B cell (primary cell): ENCODE data around the gene NEDD4. TPM values are rescaled to one million over a fixed set of nuclear protein-coding genes. Genes with fewer than 3 reads are reported as not detected.

Source experiments
- ATAC-seq: fragments of 200-7000 bp; cut with Tn5 transposase; one replicate; pipeline ENCODE4 v1.10.0; 2021; ENCODE audit warnings: low read depth, mild to moderate bottlenecking, moderate number of reproducible peaks, moderate library complexity
- CTCF ChIA-PET: fragments of 350-600 bp; sonication (Branson Sonifier 250); formaldehyde crosslinking; loops from one replicate; lab custom pipeline; 2021; ENCODE audit warnings: antibody characterized with exemption, inconsistent platforms; lab: Charles Lee
- POLR2A ChIA-PET: fragments of 350-600 bp; sonication (Branson Sonifier 250); formaldehyde crosslinking; loops from one replicate; lab custom pipeline; 2021; ENCODE audit warnings: antibody characterized with exemption; lab: Charles Lee
- DNase-seq: peaks from one replicate; pipeline ENCODE4 v3.0.0; 2013
- H2AFZ ChIP-seq: 2 replicates; pipeline ENCODE4 v1.6.1; 2012; ENCODE audit warnings: mild to moderate bottlenecking, low read depth, low read length; ENCODE audit not compliant: insufficient read depth, poor library complexity, severe bottlenecking
- H3K27ac ChIP-seq, 2 donors: 1 replicate in 1 of 2; 2 replicates in 1 of 2; pipeline ENCODE4 v1.5.1; 2012 to 2013; ENCODE audit warnings: low read length in 2 of 2, mild to moderate bottlenecking in 2 of 2, moderate library complexity in 1 of 2
- H3K27me3 ChIP-seq, 4 experiments: fragments of 200-600 bp in 1 of 4; sonication (generic) in 1 of 4; replicated peaks in 1 of 4; 1 replicate in 2 of 4; 2 replicates in 2 of 4; pipeline versions ENCODE4 v1.6.1 to v1.7.0; 2013 to 2016; ENCODE audit warnings: low read length in 3 of 4, mild to moderate bottlenecking in 2 of 4, mixed read lengths in 1 of 4, moderate library complexity in 1 of 4; ENCODE audit not compliant: insufficient read depth in 4 of 4, control insufficient read depth in 3 of 4; ENCODE audit errors: control extremely low read depth in 1 of 4
- H3K36me3 ChIP-seq, 2 experiments: replicated peaks in 1 of 2; 1 replicate in 1 of 2; 2 replicates in 1 of 2; pipeline versions ENCODE4 v1.6.1 to v1.7.1; 2013; ENCODE audit warnings: low read length in 1 of 2; ENCODE audit not compliant: insufficient read depth in 2 of 2, control insufficient read depth in 1 of 2; ENCODE audit errors: control extremely low read depth in 1 of 2, extremely low read depth in 1 of 2
- H3K4me1 ChIP-seq, 2 donors: fragments of 200-600 bp in 1 of 2; sonication (generic) in 1 of 2; 1 replicate in 1 of 2; 2 replicates in 1 of 2; pipeline versions ENCODE4 v1.5.1 to v1.6.1; 2013 to 2017; ENCODE audit warnings: low read length in 2 of 2; ENCODE audit not compliant: control insufficient read depth in 2 of 2, insufficient read depth in 2 of 2
- H3K4me2 ChIP-seq: replicated peaks from 2 replicates; pipeline ENCODE3; 2012; ENCODE audit warnings: mild to moderate bottlenecking, low read depth, low read length; ENCODE audit not compliant: poor library complexity, severe bottlenecking
- H3K4me3 ChIP-seq, 5 experiments: fragments of 200-600 bp in 1 of 5; sonication (generic) in 1 of 5; 1 replicate in 3 of 5; 2 replicates in 2 of 5; pipeline versions ENCODE4 v1.5.1 to v1.7.0; 2011 to 2016; ENCODE audit warnings: low read length in 4 of 5, mild to moderate bottlenecking in 4 of 5, low read depth in 2 of 5, control low read depth in 1 of 5, moderate library complexity in 1 of 5; ENCODE audit not compliant: insufficient read depth in 1 of 5; ENCODE audit errors: control extremely low read depth in 1 of 5, extremely low read depth in 1 of 5
- H3K79me2 ChIP-seq: fragments of 200-600 bp; sonication (generic); one replicate; pipeline ENCODE4 v1.6.0; 2016; ENCODE audit warnings: low read length; ENCODE audit not compliant: control insufficient read depth, insufficient read depth
- H3K9ac ChIP-seq: fragments of 200-600 bp; sonication (generic); 2 replicates; pipeline ENCODE4 v1.6.1; 2017; ENCODE audit warnings: mild to moderate bottlenecking, low read length, moderate library complexity
- H3K9me3 ChIP-seq, 3 donors: one replicate each; pipeline versions ENCODE4 v1.6.1 to v1.7.1; 2013; ENCODE audit warnings: low read length in 2 of 3; ENCODE audit not compliant: control insufficient read depth in 2 of 3, insufficient read depth in 1 of 3; ENCODE audit errors: control extremely low read depth in 1 of 3
- H4K20me1 ChIP-seq: 2 replicates; pipeline ENCODE4 v1.6.0; 2012; ENCODE audit warnings: mild to moderate bottlenecking, low read length; ENCODE audit not compliant: insufficient read depth, control insufficient read depth, poor library complexity, severe bottlenecking
- H3K27ac Mint-ChIP-seq: one replicate; pipeline ENCODE4 v1.8.0; 2021; ENCODE audit warnings: mixed read lengths
- H3K27me3 Mint-ChIP-seq: one replicate; pipeline ENCODE4 v1.8.0; 2021; ENCODE audit warnings: mixed read lengths
- H3K4me1 Mint-ChIP-seq: one replicate; pipeline ENCODE4 v1.8.0; 2021; ENCODE audit warnings: mixed read lengths
- H3K4me3 Mint-ChIP-seq: one replicate; pipeline ENCODE4 v1.8.0; 2021; ENCODE audit warnings: mixed read lengths
- H3K9me3 Mint-ChIP-seq: one replicate; pipeline ENCODE4 v1.8.0; 2022; ENCODE audit warnings: mixed read lengths; ENCODE audit not compliant: insufficient read depth
- EZH2 ChIP-seq: IDR thresholded peaks from 2 replicates; pipeline ENCODE4 v1.6.1; 2012; ENCODE audit warnings: borderline replicate concordance, low read depth, mild to moderate bottlenecking, moderate library complexity, low read length; ENCODE audit not compliant: insufficient read depth, poor library complexity, severe bottlenecking
- WGBS: methylation state at CpG from one replicate; pipeline ENCODE4 v1.1.5; 2013; ENCODE audit warnings: missing lambda C conversion rate; ENCODE audit not compliant: insufficient coverage; 5-methylcytosine and 5-hydroxymethylcytosine counted together
- intact Hi-C: fragments of 100-400 bp; cut with micrococcal nuclease; formaldehyde crosslinking; loops from one replicate; pipeline ENCODE4 v1.10.0; 2022
- polyA plus RNA-seq: library from polyadenylated mRNA; depleted of rRNA; stranded (reverse); fragments of >200 nt; gene quantifications from 2 replicates; pipeline ENCODE4 v1.2.3, GENCODE V29; 2012
- total RNA-seq, 2 donors: library from RNA; stranded (reverse); fragments of 120-200 nt in 1 of 2; gene quantifications; 1 replicate in 1 of 2; 2 replicates in 1 of 2; pipeline versions ENCODE4 v1.2.3 to v1.2.4, GENCODE V29; 2013 to 2022
- TF ChIP-seq, protein P1 (sequence below): fragments of 200-600 bp; IDR thresholded peaks from one replicate; pipeline ENCODE4 v1.8.0; 2022; ENCODE audit warnings: antibody characterized with exemption, mild to moderate bottlenecking

NEDD4 gene
- total and polyA plus RNA-seq, 2 donors (not counting 1 experiment from before 2014, with no cell fraction given), result 0.03 to 2.3 TPM

DNA sequence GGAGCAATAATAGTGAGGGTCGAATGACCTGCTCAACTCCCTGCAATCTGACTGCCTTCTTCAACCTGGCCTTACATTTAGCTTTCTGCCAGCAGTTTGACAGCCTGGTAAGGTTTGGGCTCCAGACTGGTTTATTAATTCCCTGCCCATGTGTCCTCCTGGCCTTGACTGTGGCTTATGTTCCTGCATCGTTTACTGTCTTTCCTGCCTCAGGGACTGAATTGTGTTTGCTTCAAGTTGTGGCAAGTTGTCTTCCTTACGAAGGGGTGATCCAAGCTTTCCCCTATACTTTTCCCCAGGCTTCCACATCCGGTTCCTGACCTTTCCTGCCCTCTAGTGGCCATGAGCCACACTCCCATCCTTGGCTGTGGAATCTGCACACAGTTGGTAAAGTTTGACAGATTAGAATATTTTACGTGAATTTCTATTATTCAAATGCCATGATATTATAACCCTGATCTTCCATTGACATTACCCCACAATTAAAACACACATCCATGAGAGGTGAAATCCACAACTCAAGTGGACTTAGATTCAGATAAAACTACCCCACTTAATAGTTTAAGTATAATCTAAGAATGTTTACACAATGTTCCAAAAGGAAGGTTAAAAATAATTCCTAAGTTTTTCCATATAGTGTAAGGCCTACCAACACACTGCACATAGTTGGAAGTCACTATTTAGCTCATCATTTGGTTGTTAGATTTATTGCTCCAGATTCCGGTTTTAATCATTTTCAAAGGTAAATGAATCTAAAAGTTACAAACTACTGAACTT is 95.7 kb downstream of the NEDD4 start:
- Mint-ChIP-seq H3K27ac (no peak overlapping the region), H3K9me3 (no peaks in the 10 kb centered on the region), H3K4me3 (no peak overlapping the region), H3K4me1 (peaks cover 8% of the 10 kb centered on the region), H3K27me3 (no peaks in the 10 kb centered on the region)
- Histone ChIP-seq H3K9me3 (no peaks in the 10 kb centered on the region), H3K9ac (no peak overlapping the region), H4K20me1 (no peaks in the 10 kb centered on the region), H3K4me3 (no peak overlapping the region), H3K27ac (no peak overlapping the region), H3K36me3 (no peaks in the 10 kb centered on the region), H2AFZ (no peak overlapping the region), H3K4me2 (no peak overlapping the region), H3K79me2 (no peaks in the 10 kb centered on the region), H3K27me3 (no peaks in the 10 kb centered on the region), H3K4me1 (no peaks in the 10 kb centered on the region)
- POLR2A ChIA-PET, result no interaction called here
- DNase-seq, result no peak
- TF ChIP-seq, protein P1, sequence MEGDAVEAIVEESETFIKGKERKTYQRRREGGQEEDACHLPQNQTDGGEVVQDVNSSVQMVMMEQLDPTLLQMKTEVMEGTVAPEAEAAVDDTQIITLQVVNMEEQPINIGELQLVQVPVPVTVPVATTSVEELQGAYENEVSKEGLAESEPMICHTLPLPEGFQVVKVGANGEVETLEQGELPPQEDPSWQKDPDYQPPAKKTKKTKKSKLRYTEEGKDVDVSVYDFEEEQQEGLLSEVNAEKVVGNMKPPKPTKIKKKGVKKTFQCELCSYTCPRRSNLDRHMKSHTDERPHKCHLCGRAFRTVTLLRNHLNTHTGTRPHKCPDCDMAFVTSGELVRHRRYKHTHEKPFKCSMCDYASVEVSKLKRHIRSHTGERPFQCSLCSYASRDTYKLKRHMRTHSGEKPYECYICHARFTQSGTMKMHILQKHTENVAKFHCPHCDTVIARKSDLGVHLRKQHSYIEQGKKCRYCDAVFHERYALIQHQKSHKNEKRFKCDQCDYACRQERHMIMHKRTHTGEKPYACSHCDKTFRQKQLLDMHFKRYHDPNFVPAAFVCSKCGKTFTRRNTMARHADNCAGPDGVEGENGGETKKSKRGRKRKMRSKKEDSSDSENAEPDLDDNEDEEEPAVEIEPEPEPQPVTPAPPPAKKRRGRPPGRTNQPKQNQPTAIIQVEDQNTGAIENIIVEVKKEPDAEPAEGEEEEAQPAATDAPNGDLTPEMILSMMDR, result peak; percentile 46
- no peak for TF ChIP-seq EZH2
- WGBS, result 91% methylated on average over 2 of the region's 6 CpGs
- no peak for ATAC-seq
- intact Hi-C loops, result no loop called here
- CTCF ChIA-PET, result no interaction called here

DNA sequence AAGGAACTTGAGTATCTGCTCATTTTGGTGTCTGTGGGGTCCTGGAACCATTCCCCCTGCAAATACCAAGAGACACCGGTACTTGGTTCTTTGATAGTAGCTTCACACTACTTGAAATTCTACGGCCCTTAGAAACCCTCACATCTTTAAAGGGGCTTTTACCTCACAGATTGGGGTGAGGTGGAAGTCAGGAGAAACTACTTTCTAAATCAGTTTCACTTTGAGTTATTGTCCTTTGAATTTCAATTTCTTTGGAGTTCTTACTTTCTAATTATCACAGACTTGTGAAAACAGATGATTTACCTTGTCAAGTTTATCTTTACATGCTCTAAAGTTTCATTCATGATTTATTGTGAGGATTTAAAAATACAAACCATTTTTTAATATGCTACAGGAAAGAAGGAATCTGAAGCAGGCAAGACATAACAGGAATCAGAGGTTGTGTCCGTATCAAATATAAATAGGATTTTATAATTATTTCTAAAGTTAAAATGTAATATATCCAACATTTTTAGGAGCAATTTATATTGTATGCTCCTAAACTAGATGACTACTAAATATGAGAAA is 98.9 kb downstream of the NEDD4 start:
- WGBS, result no CpG with 5 or more reads among the region's 3 CpGs
- H3K4me2 ChIP-seq, result no peak overlapping the region
- no peaks in the 10 kb centered on the region for H3K79me2 ChIP-seq
- no peaks in the 10 kb centered on the region for H3K4me1 ChIP-seq
- DNase-seq (no peak), ATAC-seq (no peak)
- ChIA-PET CTCF (no interaction called here), POLR2A (no interaction called here)
- Mint-ChIP-seq H3K4me1 (peaks cover 8% of the 10 kb centered on the region), H3K27me3 (peaks cover 3% of the 10 kb centered on the region), H3K9me3 (no peaks in the 10 kb centered on the region), H3K27ac (no peak overlapping the region), H3K4me3 (no peak overlapping the region)
- intact Hi-C loops, result no loop called here
- no peaks in the 10 kb centered on the region for H4K20me1 ChIP-seq
- no peak overlapping the region for H3K4me3 ChIP-seq
- H3K36me3 ChIP-seq, result no peaks in the 10 kb centered on the region
- no peaks in the 10 kb centered on the region for H3K27me3 ChIP-seq
- H3K9ac ChIP-seq, result no peak overlapping the region
- peak overlapping the region; percentile 22 for H2AFZ ChIP-seq
- H3K27ac ChIP-seq, result no peak overlapping the region
- no peaks in the 10 kb centered on the region for H3K9me3 ChIP-seq
- no peak for TF ChIP-seq EZH2
- TF ChIP-seq, protein P1, result no peak
